Neural progenitor cell (in vitro differentiated cells): Measurements from ENCODE around the gene CNOT1.
"Not testable (repeated sequence)": the region's sequence is repeated elsewhere in the genome, so short reads cannot be mapped to it uniquely, and the experiment has no call there.

ENCODE experiments used
- CTCF ChIP-seq: fragments of 200-600 bp; sonication (generic); IDR thresholded peaks from 2 replicates; pipeline ENCODE4 v1.5.1; 2017; ENCODE audit warnings: antibody characterized with exemption, mild to moderate bottlenecking
- EZH2 ChIP-seq: fragments of 200-600 bp; sonication (generic); IDR thresholded peaks from 2 replicates; pipeline ENCODE4 v1.6.1; 2017; ENCODE audit warnings: antibody characterized with exemption, mild to moderate bottlenecking, moderate library complexity

- TF ChIP-seq CTCF, EZH2: not testable (repeated sequence)
Measured at GRCh38 chr16:58637021-58637420, 7.4 kb upstream of the CNOT1 start.
